Suprapubic skin (tissue), 4 donors: ENCODE results near the gene BUD13.

ENCODE experiments used
- CTCF ChIP-seq, 2 donors: fragments of 200-600 bp in 1 of 2; fragments of 450-650 bp in 1 of 2; sonication (generic) in 1 of 2; IDR thresholded peaks; one replicate each; pipeline ENCODE4 v1.5.1; 2016 to 2019; ENCODE audit warnings: antibody characterized with exemption in 2 of 2, mild to moderate bottlenecking in 1 of 2, moderate library complexity in 1 of 2
- EP300 ChIP-seq: sonication (generic); formaldehyde crosslinking; IDR thresholded peaks from one replicate; pipeline ENCODE4 v1.6.1; 2017; ENCODE audit warnings: antibody characterized with exemption
- POLR2A ChIP-seq, 2 donors: fragments of 450-650 bp; IDR thresholded peaks; one replicate each; pipeline ENCODE4 v1.6.1; 2017; ENCODE audit warnings: antibody characterized with exemption in 2 of 2, mild to moderate bottlenecking in 2 of 2, moderate library complexity in 2 of 2
- POLR2AphosphoS5 ChIP-seq, 3 donors: sonication (generic); formaldehyde crosslinking; IDR thresholded peaks; one replicate each; pipeline ENCODE4 v1.6.1; 2017; ENCODE audit warnings: antibody characterized with exemption in 3 of 3

- no peak for TF ChIP-seq CTCF (IDR thresholded peaks at IDR 0.05)
- no peak for TF ChIP-seq EP300
- no peak for TF ChIP-seq POLR2AphosphoS5 (IDR thresholded peaks at IDR 0.05)
- no peak for TF ChIP-seq POLR2A (IDR thresholded peaks at IDR 0.05)
These were observed 50.8 kb downstream of the BUD13 start for GRCh38 chr11:116721988-116722387.
